Fibroblast of skin of right quadriceps (primary cell): ENCODE results near the gene TAS2R43.
"Not testable (repeated sequence)": the region's sequence is repeated elsewhere in the genome, so short reads cannot be mapped to it uniquely, and the experiment has no call there.

Source experiments
- DNase-seq: peaks from one replicate; pipeline ENCODE4 v3.0.0-alpha.2; 2013

Gene TAS2R43

GRCh38 chr12:11059041-11059440, 33.1 kb downstream of the TAS2R43 start:
- DNase-seq: no peak

- DNase-seq: no peak
These were observed 36.8 kb downstream of the TAS2R43 start for GRCh38 chr12:11055306-11055705.

DNA sequence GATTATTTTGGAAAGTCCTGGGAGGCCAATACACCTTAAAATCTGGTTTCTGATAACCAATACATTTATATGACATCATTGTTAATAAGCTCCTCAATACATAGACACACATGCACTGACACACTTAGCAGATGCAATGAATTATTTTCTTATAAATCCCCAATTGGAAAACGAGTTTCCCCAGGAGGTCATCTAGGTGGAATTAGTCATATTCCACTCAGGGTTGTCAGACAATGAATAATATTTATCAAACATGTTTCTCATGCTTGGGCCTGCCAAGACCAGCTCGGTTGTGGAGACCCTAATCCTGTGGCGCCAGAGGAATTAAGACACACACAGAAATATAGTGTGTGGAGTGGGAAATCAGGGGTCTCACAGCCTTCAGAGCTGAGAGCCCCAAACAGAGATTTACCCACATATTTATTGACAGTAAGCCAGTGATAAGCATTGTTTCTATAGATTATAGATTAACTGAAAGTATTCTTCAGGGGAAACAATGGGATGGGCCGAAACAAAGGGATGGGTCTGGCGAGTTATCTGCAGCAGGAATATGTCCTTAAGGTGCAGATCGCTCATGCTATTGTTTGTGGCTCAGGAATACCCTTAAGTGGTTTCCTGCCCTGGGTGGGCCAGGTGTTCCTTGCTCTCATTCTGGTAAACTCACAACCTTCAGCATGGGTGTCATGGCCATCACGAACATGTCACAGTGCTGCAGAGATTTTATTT, 42.1 kb downstream of the TAS2R43 start:
- not testable (repeated sequence) for DNase-seq

DNA sequence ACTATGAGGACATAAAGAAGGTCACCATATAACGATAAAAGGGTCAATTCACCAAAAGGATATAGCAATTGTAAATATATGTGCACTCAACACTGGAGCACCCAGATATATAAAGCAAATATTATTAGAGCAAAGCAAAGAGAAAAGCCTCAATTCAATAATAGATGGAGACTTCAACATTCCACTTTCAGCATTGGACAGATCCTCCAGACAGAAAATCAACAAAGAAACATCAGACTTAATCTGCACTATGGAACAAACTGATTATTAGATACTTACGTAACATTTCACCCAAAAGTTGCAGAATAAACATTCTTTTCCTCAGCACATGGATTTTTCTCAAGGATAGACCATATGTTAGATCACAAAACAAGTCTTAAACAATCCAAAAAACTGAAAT, 50.7 kb downstream of the TAS2R43 start:
- not testable (repeated sequence) for DNase-seq
